Thoracic aorta (tissue), 2 donors: Measurements from ENCODE around the gene FXR1. TPM values are rescaled to one million over a fixed set of nuclear protein-coding genes. Genes with fewer than 3 reads are reported as not detected.

Source experiments
- ATAC-seq: fragments of 150-250 bp; one replicate; pipeline ENCODE4 v1.8.0; 2017; ENCODE audit warnings: low read depth; ENCODE audit not compliant: insufficient number of reproducible peaks, low FRiP score
- DNase-seq: peaks from one replicate; pipeline ENCODE4 v3.0.0-alpha.2; 2020; ENCODE audit warnings: low spot score
- H3K27ac ChIP-seq, 2 donors: fragments of 200-600 bp; sonication (generic); 1 replicate in 1 of 2; 2 replicates in 1 of 2; pipeline ENCODE4 v1.5.1; 2016; ENCODE audit warnings: mild to moderate bottlenecking in 2 of 2, moderate library complexity in 2 of 2
- H3K27me3 ChIP-seq: fragments of 200-600 bp; sonication (generic); replicated peaks from 2 replicates; pipeline ENCODE4 v1.6.0; 2016; ENCODE audit warnings: mild to moderate bottlenecking; ENCODE audit not compliant: insufficient read depth
- H3K36me3 ChIP-seq: fragments of 200-600 bp; sonication (generic); one replicate; pipeline ENCODE4 v1.5.1; 2016
- H3K4me1 ChIP-seq, 2 donors: fragments of 200-600 bp; sonication (generic); 1 replicate in 1 of 2; 2 replicates in 1 of 2; pipeline versions ENCODE4 v1.5.1 to v1.6.0; 2016; ENCODE audit warnings: low read depth in 2 of 2, mild to moderate bottlenecking in 1 of 2; ENCODE audit not compliant: control insufficient read depth in 1 of 2
- H3K4me3 ChIP-seq: fragments of 200-600 bp; sonication (generic); 2 replicates; pipeline ENCODE4 v1.5.1; 2016; ENCODE audit warnings: mild to moderate bottlenecking
- H3K9me3 ChIP-seq: fragments of 200-600 bp; sonication (generic); 2 replicates; pipeline ENCODE4 v1.5.1; 2016
- total RNA-seq, 2 donors: library from RNA; depleted of rRNA; stranded (reverse); fragments of >200 nt; gene quantifications; one replicate each; pipeline versions ENCODE4 v1.1.0 to v1.2.3, GENCODE V29; 2016
- TF ChIP-seq, protein P1 (sequence below): fragments of 200-600 bp; sonication (generic); IDR thresholded peaks from one replicate; pipeline ENCODE4 v1.5.1; 2019; ENCODE audit warnings: antibody characterized with exemption

Gene FXR1
- total RNA-seq, 2 donors from 2014 or later, result 103 to 112 TPM

DNA sequence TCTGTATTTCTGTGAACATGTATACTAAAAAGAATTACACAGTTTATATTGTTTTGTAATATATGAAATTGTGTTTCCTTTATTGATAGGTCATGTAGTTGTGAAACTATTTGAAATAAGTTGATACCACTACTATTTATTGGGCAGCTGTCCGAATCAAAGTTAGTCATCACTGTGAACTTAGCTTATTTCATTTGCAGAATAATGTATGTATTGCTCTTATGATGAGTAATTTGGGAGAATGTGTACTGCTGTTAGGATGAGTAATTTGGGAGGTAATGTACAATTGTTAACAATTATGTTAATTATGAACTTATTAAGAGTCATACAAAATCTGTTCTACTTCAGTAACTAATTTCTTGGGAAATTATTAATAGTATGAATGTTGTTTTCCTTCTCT, 22.2 kb downstream of the FXR1 start:
- Histone ChIP-seq H3K4me1 (peaks cover 3 to 18% of the 10 kb centered on the region in 2 donors), H3K9me3 (no peaks in the 10 kb centered on the region), H3K36me3 (peaks cover 8% of the 10 kb centered on the region), H3K27ac (no peak overlapping the region), H3K4me3 (no peak overlapping the region), H3K27me3 (no peaks in the 10 kb centered on the region)
- ATAC-seq (no peak), DNase-seq (no peak)
- TF ChIP-seq, protein P1, sequence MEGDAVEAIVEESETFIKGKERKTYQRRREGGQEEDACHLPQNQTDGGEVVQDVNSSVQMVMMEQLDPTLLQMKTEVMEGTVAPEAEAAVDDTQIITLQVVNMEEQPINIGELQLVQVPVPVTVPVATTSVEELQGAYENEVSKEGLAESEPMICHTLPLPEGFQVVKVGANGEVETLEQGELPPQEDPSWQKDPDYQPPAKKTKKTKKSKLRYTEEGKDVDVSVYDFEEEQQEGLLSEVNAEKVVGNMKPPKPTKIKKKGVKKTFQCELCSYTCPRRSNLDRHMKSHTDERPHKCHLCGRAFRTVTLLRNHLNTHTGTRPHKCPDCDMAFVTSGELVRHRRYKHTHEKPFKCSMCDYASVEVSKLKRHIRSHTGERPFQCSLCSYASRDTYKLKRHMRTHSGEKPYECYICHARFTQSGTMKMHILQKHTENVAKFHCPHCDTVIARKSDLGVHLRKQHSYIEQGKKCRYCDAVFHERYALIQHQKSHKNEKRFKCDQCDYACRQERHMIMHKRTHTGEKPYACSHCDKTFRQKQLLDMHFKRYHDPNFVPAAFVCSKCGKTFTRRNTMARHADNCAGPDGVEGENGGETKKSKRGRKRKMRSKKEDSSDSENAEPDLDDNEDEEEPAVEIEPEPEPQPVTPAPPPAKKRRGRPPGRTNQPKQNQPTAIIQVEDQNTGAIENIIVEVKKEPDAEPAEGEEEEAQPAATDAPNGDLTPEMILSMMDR, result no peak

DNA sequence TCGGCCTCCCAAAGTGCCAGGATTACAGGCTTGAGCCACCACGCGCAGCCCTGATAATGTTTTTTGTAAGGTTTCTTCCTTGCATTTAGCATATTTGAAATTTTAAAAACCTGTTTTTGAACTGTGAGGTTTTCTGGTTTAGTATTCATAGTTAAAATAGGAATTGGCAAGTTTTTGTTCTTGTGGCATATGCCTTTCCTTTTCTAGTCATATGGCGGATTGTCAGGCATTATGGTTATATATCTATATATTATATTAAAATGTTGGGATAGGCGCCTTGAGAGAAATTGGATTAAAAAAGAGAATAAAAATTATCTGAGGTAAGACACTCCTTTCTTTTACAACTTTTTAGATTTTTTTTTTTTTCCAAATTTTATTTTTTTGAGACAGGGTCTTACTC, 28.4 kb downstream of the FXR1 start:
- H3K27ac ChIP-seq, result no peak overlapping the region
- peaks cover 8% of the 10 kb centered on the region for H3K36me3 ChIP-seq
- ATAC-seq (no peak), DNase-seq (no peak)
- H3K4me1 ChIP-seq, result no peaks in the 10 kb centered on the region
- no peaks in the 10 kb centered on the region for H3K27me3 ChIP-seq
- no peaks in the 10 kb centered on the region for H3K9me3 ChIP-seq
- TF ChIP-seq, protein P1, result no peak
- H3K4me3 ChIP-seq, result no peak overlapping the region

DNA sequence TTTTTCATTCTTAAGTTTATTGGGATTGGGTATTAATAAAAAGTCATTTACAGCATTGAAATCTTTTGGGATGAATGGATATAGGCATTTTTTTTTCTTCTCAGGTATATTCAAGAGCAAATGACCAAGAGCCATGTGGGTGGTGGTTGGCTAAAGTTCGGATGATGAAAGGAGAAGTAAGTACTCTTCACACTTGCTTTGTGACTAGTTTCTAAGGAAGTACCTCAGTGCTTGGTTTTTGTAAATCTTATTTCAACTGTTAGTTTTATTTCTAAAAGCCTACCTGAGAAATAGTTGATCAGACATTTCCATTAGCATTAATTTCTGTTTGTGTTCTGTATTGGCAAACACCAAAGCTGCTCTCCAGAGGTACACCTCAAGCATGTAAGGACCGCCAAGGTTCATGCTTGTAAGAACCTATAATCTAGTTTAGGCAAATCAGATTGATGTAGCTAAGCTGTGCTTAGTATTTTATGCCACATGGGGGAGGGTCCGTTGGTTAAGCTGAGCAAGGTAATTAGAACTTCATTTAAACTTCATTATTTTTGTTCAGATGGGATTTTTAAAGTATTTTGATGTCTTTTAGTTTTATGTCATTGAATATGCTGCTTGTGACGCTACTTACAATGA, 35.4 kb downstream of the FXR1 start:
- no peaks in the 10 kb centered on the region for H3K9me3 ChIP-seq
- peaks cover 19% of the 10 kb centered on the region for H3K36me3 ChIP-seq
- TF ChIP-seq, protein P1, result no peak
- H3K4me1 ChIP-seq, result no peaks in the 10 kb centered on the region
- H3K27ac ChIP-seq, result no peak overlapping the region
- no peaks in the 10 kb centered on the region for H3K27me3 ChIP-seq
- H3K4me3 ChIP-seq, result no peak overlapping the region
- ATAC-seq (no peak), DNase-seq (no peak)

DNA sequence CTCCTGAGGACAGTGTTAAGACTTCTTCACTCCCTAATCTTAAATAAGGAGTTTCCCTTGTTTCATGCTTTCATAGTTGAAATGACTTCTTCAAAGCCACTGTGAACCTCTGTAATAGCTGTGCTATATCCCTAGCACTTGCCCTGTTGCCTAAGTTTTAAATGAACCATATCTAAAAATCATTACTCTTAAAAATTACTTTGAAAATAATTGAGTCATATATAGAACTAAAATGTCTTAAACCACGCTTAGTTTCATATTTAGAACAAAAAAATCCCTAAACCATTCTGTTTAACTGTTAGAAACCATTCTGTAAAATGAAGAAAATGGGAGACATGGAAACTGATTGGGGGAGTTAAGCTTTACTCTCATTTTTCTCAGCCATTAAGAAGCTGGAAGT, 47.2 kb downstream of the FXR1 start:
- TF ChIP-seq, protein P1, result no peak
- no peaks in the 10 kb centered on the region for H3K4me1 ChIP-seq
- H3K27ac ChIP-seq, result no peak overlapping the region
- DNase-seq, result no peak
- H3K27me3 ChIP-seq, result no peaks in the 10 kb centered on the region
- no peaks in the 10 kb centered on the region for H3K9me3 ChIP-seq
- no peak overlapping the region for H3K4me3 ChIP-seq
- H3K36me3 ChIP-seq, result peaks cover 38% of the 10 kb centered on the region
- no peak for ATAC-seq

DNA sequence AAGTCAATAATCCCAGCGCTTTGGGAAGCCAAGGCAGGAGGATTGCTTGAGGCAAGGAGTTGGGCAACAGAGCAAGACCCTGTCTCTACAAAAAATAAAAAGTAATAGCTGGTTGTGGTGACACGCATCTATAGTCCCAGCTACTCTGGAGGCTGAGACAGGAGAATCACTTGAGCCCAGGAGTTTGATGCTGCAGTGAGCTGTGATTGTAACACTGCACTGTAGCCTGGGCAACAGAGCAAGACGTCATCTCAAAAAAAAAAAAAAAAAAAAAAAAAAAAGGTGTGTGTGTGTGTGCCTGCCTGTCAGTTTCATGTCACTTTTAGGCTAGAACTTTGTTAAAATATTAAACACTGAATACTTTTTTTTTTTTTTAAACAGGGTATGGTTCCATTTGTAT, 48.6 kb downstream of the FXR1 start:
- Histone ChIP-seq H3K27ac (no peak overlapping the region), H3K9me3 (no peaks in the 10 kb centered on the region), H3K4me1 (no peaks in the 10 kb centered on the region), H3K4me3 (no peak overlapping the region), H3K36me3 (peaks cover 33% of the 10 kb centered on the region), H3K27me3 (no peaks in the 10 kb centered on the region)
- TF ChIP-seq, protein P1, result no peak
- DNase-seq (no peak), ATAC-seq (no peak)
